Measurements from ENCODE around the gene DRG2. TPM values are rescaled to one million over a fixed set of nuclear protein-coding genes. Genes with fewer than 3 reads are reported as not detected.

The DRG2 gene
- total and polyA plus RNA-seq, 10 donors: 38.1 to 69.1 (median 49.4) TPM

DNA sequence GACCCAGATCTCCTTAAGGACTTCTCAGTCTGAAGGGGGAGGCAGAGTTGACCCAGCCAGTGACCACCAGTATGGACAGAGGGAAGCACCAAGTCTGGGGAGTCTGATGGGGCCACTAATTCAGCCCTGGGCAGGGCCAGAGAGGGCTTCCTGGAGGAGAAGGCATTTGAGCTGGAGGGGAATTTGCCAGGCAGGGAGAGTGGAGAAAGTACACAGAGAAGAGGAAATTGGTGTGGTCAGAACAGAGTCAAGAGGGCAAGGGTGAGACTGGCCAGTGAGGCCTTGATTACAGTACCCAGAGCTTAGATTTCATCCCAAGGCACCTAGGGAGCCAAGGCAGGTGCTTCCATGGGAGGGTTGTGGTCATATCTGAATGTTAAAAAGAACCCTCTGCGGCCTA, 57.1 kb downstream of the DRG2 start:
- Histone ChIP-seq H3K27ac (no peak overlapping the region), H3K36me3 (no peaks in the 10 kb centered on the region), H3K9me3 (no peaks in the 10 kb centered on the region), H3K4me3 (no peak overlapping the region), H3K27me3 (replicated peaks in 1 of 7) (peaks cover 0 to 30% (median 0%) of the 10 kb centered on the region in 7 donors), H3K4me1 (peaks cover 0 to 11% (median 3%) of the 10 kb centered on the region in 6 donors)
- WGBS, 5 donors: 72 to 92% (median 88%) methylated on average over 1 of the region's 1 CpG
- TF ChIP-seq, protein P1, sequence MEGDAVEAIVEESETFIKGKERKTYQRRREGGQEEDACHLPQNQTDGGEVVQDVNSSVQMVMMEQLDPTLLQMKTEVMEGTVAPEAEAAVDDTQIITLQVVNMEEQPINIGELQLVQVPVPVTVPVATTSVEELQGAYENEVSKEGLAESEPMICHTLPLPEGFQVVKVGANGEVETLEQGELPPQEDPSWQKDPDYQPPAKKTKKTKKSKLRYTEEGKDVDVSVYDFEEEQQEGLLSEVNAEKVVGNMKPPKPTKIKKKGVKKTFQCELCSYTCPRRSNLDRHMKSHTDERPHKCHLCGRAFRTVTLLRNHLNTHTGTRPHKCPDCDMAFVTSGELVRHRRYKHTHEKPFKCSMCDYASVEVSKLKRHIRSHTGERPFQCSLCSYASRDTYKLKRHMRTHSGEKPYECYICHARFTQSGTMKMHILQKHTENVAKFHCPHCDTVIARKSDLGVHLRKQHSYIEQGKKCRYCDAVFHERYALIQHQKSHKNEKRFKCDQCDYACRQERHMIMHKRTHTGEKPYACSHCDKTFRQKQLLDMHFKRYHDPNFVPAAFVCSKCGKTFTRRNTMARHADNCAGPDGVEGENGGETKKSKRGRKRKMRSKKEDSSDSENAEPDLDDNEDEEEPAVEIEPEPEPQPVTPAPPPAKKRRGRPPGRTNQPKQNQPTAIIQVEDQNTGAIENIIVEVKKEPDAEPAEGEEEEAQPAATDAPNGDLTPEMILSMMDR (IDR thresholded peaks at IDR 0.05 in 8 of 11, conservative IDR thresholded peaks at IDR 0.05 in 3 of 11): no peak
- TF ChIP-seq POLR2A (IDR thresholded peaks at IDR 0.05): no peak
- no peak for TF ChIP-seq POLR2AphosphoS5 (IDR thresholded peaks at IDR 0.05)
- intact Hi-C loops (cut with DNase I; ENCODE audit: low total_unique reads): loop anchor here (5.0 kb wide), 1 partner anchor 72 kb away; no protein-coding TSS in a partner anchor
- DNase-seq: no peak

DNA sequence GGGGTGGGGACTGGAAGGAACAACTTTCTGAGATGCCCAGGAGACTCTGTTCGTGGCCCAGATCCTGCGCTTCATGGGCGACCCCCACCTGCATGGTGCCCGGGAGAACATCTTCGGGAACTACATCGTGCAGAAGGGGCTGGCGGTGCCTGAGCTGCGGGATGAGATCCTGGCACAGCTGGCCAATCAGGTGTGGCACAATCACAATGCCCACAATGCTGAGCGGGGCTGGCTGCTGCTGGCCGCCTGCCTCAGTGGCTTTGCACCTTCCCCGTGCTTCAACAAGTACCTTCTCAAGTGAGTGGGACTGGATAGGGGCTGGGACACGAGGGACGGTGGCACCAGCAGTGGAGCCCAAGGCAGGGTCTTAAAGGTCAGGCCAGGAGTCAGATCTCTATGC, 58.1 kb downstream of the DRG2 start:
- no peak overlapping the region for H3K27ac ChIP-seq
- intact Hi-C loops (cut with DNase I; ENCODE audit: low total_unique reads): no loop called here
- no peak overlapping the region for H3K4me3 ChIP-seq
- peaks cover 0 to 9% (median 2%) of the 10 kb centered on the region in 6 donors for H3K4me1 ChIP-seq
- peaks cover 0 to 25% (median 0%) of the 10 kb centered on the region in 7 donors for H3K27me3 ChIP-seq (replicated peaks in 1 of 7)
- WGBS, 5 donors: 85 to 91% (median 91%) methylated on average over 13 of the region's 13 CpGs
- no peaks in the 10 kb centered on the region for H3K9me3 ChIP-seq
- no peak for DNase-seq
- TF ChIP-seq POLR2A (IDR thresholded peaks at IDR 0.05): no peak
- TF ChIP-seq, protein P1 (IDR thresholded peaks at IDR 0.05 in 8 of 11, conservative IDR thresholded peaks at IDR 0.05 in 3 of 11): no peak
- TF ChIP-seq POLR2AphosphoS5 (IDR thresholded peaks at IDR 0.05): no peak
- H3K36me3 ChIP-seq: no peaks in the 10 kb centered on the region

DNA sequence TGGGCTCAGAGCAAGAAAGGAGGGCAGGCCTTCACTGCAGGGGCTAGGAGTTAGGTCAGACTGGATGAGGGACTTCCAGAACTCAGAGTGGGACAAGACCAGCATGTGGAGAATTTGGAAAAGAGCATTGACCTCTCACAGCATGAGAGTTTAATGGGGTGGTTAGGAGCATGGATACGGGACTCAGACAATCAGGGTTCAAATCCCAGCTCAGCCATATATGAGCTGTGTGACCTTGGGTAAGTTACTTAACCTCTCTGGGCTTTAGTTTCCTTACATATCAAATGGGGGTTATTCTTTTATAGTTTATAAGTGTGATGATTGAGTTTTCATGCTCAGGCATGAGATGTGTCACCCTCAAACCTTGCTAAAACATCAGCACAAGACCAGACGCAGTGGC, 58.5 kb downstream of the DRG2 start:
- intact Hi-C loops (cut with DNase I; ENCODE audit: low total_unique reads): no loop called here
- TF ChIP-seq POLR2A (IDR thresholded peaks at IDR 0.05): no peak
- TF ChIP-seq, protein P1 (IDR thresholded peaks at IDR 0.05 in 8 of 11, conservative IDR thresholded peaks at IDR 0.05 in 3 of 11): no peak
- TF ChIP-seq POLR2AphosphoS5 (IDR thresholded peaks at IDR 0.05): no peak
- H3K4me1 ChIP-seq: peaks cover 0 to 4% (median 0%) of the 10 kb centered on the region in 6 donors
- no peaks in the 10 kb centered on the region for H3K9me3 ChIP-seq
- no peak overlapping the region for H3K27ac ChIP-seq
- no peaks in the 10 kb centered on the region for H3K36me3 ChIP-seq
- 89 to 95% (median 93%) methylated on average over 2 of the region's 2 CpGs for WGBS, 5 donors
- H3K4me3 ChIP-seq: no peak overlapping the region
- peaks cover 0 to 22% (median 0%) of the 10 kb centered on the region in 7 donors for H3K27me3 ChIP-seq (replicated peaks in 1 of 7)
- DNase-seq: no peak

DNA sequence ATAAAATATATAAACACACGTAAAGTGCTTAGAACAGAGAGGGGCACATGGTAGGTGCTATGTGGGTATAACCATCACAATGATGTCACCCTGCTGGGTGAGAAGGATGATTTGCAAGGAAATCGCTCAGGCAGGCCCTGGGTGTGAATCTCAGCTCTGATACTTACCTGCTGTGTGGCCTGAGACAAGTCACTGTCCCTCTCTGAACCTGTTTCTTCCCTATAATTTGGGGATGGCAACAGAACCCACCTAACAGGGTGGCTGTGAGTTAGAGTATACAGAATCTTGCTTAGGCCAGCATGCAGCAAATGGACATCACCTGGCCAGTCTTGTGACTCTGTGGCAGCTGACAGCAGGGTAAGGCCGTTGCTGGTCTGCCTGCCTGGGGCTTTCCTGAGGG, 59.2 kb downstream of the DRG2 start:
- Histone ChIP-seq H3K36me3 (no peaks in the 10 kb centered on the region), H3K27ac (no peak overlapping the region), H3K27me3 (replicated peaks in 1 of 7) (peaks cover 0 to 17% (median 0%) of the 10 kb centered on the region in 7 donors), H3K4me1 (no peaks in the 10 kb centered on the region), H3K9me3 (no peaks in the 10 kb centered on the region), H3K4me3 (no peak overlapping the region)
- 71 to 83% (median 77%) methylated on average over 3 of the region's 3 CpGs for WGBS, 5 donors
- intact Hi-C loops (cut with DNase I; ENCODE audit: low total_unique reads): no loop called here
- TF ChIP-seq, protein P1 (IDR thresholded peaks at IDR 0.05 in 8 of 11, conservative IDR thresholded peaks at IDR 0.05 in 3 of 11): no peak
- TF ChIP-seq POLR2A (IDR thresholded peaks at IDR 0.05): no peak
- no peak for DNase-seq

All from spleen (tissue), 11 donors.